IMR-90 (cell line): Measurements from ENCODE around the gene TEX14. TPM values are rescaled to one million over a fixed set of nuclear protein-coding genes. Genes with fewer than 3 reads are reported as not detected.
A peak's percentile ranks its signal among the peaks of the same experiment; 100 is the strongest.

Experiments
- ATAC-seq: fragments of 200-7000 bp; cut with Tn5 transposase; 2 replicates; pipeline ENCODE4 v1.9.1; 2020; ENCODE audit warnings: low read depth, mild to moderate bottlenecking, moderate library complexity
- BruUV-seq: library from RNA; stranded (reverse); fragments of 400-500 nt; replicated peaks from 2 replicates; lab custom pipeline; 2021; lab: Mats Ljungman, UMichigan
- CTCF ChIA-PET: fragments of 300-600 bp; formaldehyde crosslinking; extraction: SDS; loops from one replicate; lab custom pipeline; 2021; ENCODE audit warnings: antibody characterized with exemption; lab: Yijun Ruan, JAX
- POLR2A ChIA-PET: fragments of 300-600 bp; sonication (Branson Sonifier 250); formaldehyde crosslinking; loops from one replicate; lab custom pipeline; 2022; ENCODE audit warnings: antibody characterized with exemption; ENCODE audit not compliant: unreplicated experiment; lab: Charles Lee
- DNase-seq: peaks from one replicate; pipeline ENCODE4 v3.0.0; 2013
- H2AFZ ChIP-seq: replicated peaks from 2 replicates; pipeline ENCODE3; 2013; ENCODE audit warnings: low read length, mild to moderate bottlenecking; ENCODE audit not compliant: poor library complexity
- H2AK5ac ChIP-seq: 2 replicates; pipeline ENCODE4 v1.6.1; 2013; ENCODE audit warnings: low read depth, low read length, inconsistent platforms
- H2AK9ac ChIP-seq: replicated peaks from 2 replicates; pipeline ENCODE3; 2013; ENCODE audit warnings: mild to moderate bottlenecking, low read depth, low read length, moderate library complexity; ENCODE audit not compliant: poor library complexity
- H2BK120ac ChIP-seq: 2 replicates; pipeline ENCODE4 v1.6.1; 2013; ENCODE audit warnings: low read depth, low read length, inconsistent platforms
- H2BK15ac ChIP-seq: 3 replicates; pipeline ENCODE4 v1.6.1; 2013; ENCODE audit warnings: low read depth, low read length, inconsistent platforms
- H2BK20ac ChIP-seq: 2 replicates; pipeline ENCODE4 v1.6.1; 2013; ENCODE audit warnings: low read depth, mild to moderate bottlenecking, inconsistent platforms, low read length, moderate library complexity
- H2BK5ac ChIP-seq: 2 replicates; pipeline ENCODE4 v1.6.1; 2013; ENCODE audit warnings: mild to moderate bottlenecking, low read depth, low read length, inconsistent platforms; ENCODE audit not compliant: poor library complexity, severe bottlenecking
- H3K14ac ChIP-seq: replicated peaks from 2 replicates; pipeline ENCODE4 v1.6.1; 2013; ENCODE audit warnings: low read depth, low read length, inconsistent platforms
- H3K18ac ChIP-seq: 2 replicates; pipeline ENCODE4 v1.6.1; 2013; ENCODE audit warnings: low read depth, low read length, control low read depth
- H3K23ac ChIP-seq: 2 replicates; pipeline ENCODE4 v1.6.1; 2013; ENCODE audit warnings: low read depth, low read length, inconsistent platforms
- H3K27ac ChIP-seq: 2 replicates; pipeline ENCODE4 v1.5.1; 2013; ENCODE audit warnings: mild to moderate bottlenecking, control low read depth, low read length; ENCODE audit not compliant: insufficient read depth
- H3K27me3 ChIP-seq: 2 replicates; pipeline ENCODE4 v1.6.1; 2013; ENCODE audit warnings: low read length; ENCODE audit not compliant: control insufficient read depth, insufficient read depth
- H3K36me3 ChIP-seq: 2 replicates; pipeline ENCODE4 v1.6.1; 2013; ENCODE audit warnings: low read length, mixed read lengths; ENCODE audit not compliant: control insufficient read depth, insufficient read depth
- H3K4ac ChIP-seq: 2 replicates; pipeline ENCODE4 v1.6.1; 2013; ENCODE audit warnings: low read depth, low read length, inconsistent platforms
- H3K4me1 ChIP-seq: 2 replicates; pipeline ENCODE4 v1.6.1; 2013; ENCODE audit warnings: low read length, mixed read lengths; ENCODE audit not compliant: control insufficient read depth, insufficient read depth
- H3K4me2 ChIP-seq: 2 replicates; pipeline ENCODE4 v1.6.1; 2013; ENCODE audit warnings: low read depth, mild to moderate bottlenecking, control low read depth, low read length, moderate library complexity
- H3K4me3 ChIP-seq: 2 replicates; pipeline ENCODE4 v1.5.1; 2013; ENCODE audit warnings: low read depth, mild to moderate bottlenecking, control low read depth, low read length, moderate library complexity; ENCODE audit not compliant: insufficient read depth
- H3K56ac ChIP-seq: 2 replicates; pipeline ENCODE4 v1.6.1; 2013; ENCODE audit warnings: low read length, inconsistent platforms; ENCODE audit not compliant: insufficient read depth; ENCODE audit errors: extremely low read depth
- H3K79me1 ChIP-seq, 2 experiments: 2 replicates each; pipeline ENCODE4 v1.6.1; 2013; ENCODE audit warnings: low read length in 2 of 2, inconsistent platforms in 1 of 2, low read depth in 1 of 2
- H3K9ac ChIP-seq: 2 replicates; pipeline ENCODE4 v1.6.1; 2013; ENCODE audit warnings: low read depth, low read length, control low read depth
- H3K9me1 ChIP-seq: 2 replicates; pipeline ENCODE4 v1.6.1; 2013; ENCODE audit warnings: low read length, inconsistent platforms; ENCODE audit not compliant: insufficient read depth
- H3K9me3 ChIP-seq: 2 replicates; pipeline ENCODE4 v1.6.1; 2013; ENCODE audit warnings: low read length; ENCODE audit not compliant: control insufficient read depth, insufficient read depth
- H4K20me1 ChIP-seq: 2 replicates; pipeline ENCODE4 v1.6.1; 2013; ENCODE audit warnings: low read length, inconsistent platforms; ENCODE audit not compliant: insufficient read depth
- H4K5ac ChIP-seq: 2 replicates; pipeline ENCODE4 v1.6.1; 2013; ENCODE audit warnings: mild to moderate bottlenecking, low read depth, low read length, control low read depth
- H4K8ac ChIP-seq, 2 experiments: 2 replicates each; pipeline ENCODE4 v1.6.1; 2013; ENCODE audit warnings: low read depth in 2 of 2, low read length in 2 of 2, control low read depth in 1 of 2, inconsistent platforms in 1 of 2
- H4K91ac ChIP-seq: 2 replicates; pipeline ENCODE4 v1.6.1; 2013; ENCODE audit warnings: low read depth, low read length, inconsistent platforms; ENCODE audit not compliant: insufficient read depth
- BHLHE40 ChIP-seq: fragments of 150-350 bp; IDR thresholded peaks from 2 replicates; pipeline ENCODE4 v1.6.1; 2016; ENCODE audit warnings: mild to moderate bottlenecking, low read depth, low read length
- CEBPB ChIP-seq: IDR thresholded peaks from 2 replicates; pipeline ENCODE4 v1.6.1; 2012; ENCODE audit warnings: low read depth, low read length, improper control_type of control experiment
- CHD1 ChIP-seq: IDR thresholded peaks from 2 replicates; pipeline ENCODE4 v1.6.1; 2012; ENCODE audit warnings: low read depth, low read length, improper control_type of control experiment
- FOS ChIP-seq: fragments of 150-350 bp; IDR thresholded peaks from 2 replicates; pipeline ENCODE4 v1.6.1; 2016; ENCODE audit warnings: low read depth, low read length
- MAFK ChIP-seq: IDR thresholded peaks from 2 replicates; pipeline ENCODE4 v1.6.1; 2012; ENCODE audit warnings: low read depth, low read length, improper control_type of control experiment
- MAZ ChIP-seq: IDR thresholded peaks from 2 replicates; pipeline ENCODE4 v1.6.1; 2012; ENCODE audit warnings: low read depth, mild to moderate bottlenecking, low read length, improper control_type of control experiment, moderate library complexity, borderline replicate concordance
- MXI1 ChIP-seq: IDR thresholded peaks from 2 replicates; pipeline ENCODE4 v1.6.1; 2012; ENCODE audit warnings: low read depth, mild to moderate bottlenecking, low read length, moderate library complexity, borderline replicate concordance
- NFE2L2 ChIP-seq: fragments of 150-350 bp; IDR thresholded peaks from 2 replicates; pipeline ENCODE4 v1.6.1; 2016; ENCODE audit warnings: low read depth, mild to moderate bottlenecking, low read length
- RFX5 ChIP-seq: IDR thresholded peaks from 2 replicates; pipeline ENCODE4 v1.8.0; 2012; ENCODE audit warnings: low read depth, mild to moderate bottlenecking, low read length, moderate library complexity
- SMC3 ChIP-seq: fragments of 150-350 bp; IDR thresholded peaks from 2 replicates; pipeline ENCODE4 v1.6.1; 2016; ENCODE audit warnings: low read depth, mild to moderate bottlenecking, antibody characterized with exemption, low read length, moderate library complexity
- WGBS, 2 experiments: methylation state at CpG; one replicate each; pipeline versions ENCODE4 v1.1.5 to v1.1.7; 2013; ENCODE audit warnings: missing lambda C conversion rate in 2 of 2; ENCODE audit not compliant: insufficient read length in 1 of 2; ENCODE audit errors: extremely low coverage in 2 of 2; 5-methylcytosine and 5-hydroxymethylcytosine counted together
- dilution Hi-C: fragments of 300-500 bp; cut with HindIII; formaldehyde crosslinking; loops from one replicate; pipeline ENCODE4 v1.14.3; 2018; ENCODE audit warnings: low sequenced_read_pairs; ENCODE audit not compliant: unreplicated experiment
- in situ Hi-C: fragments of 300-500 bp; cut with MboI; formaldehyde crosslinking; loops from 3 replicates; pipeline ENCODE4 v1.14.3; 2019; ENCODE audit warnings: low sequenced_read_pairs, inconsistent platforms, mixed read lengths
- intact Hi-C: fragments of 100-400 bp; cut with micrococcal nuclease; formaldehyde crosslinking; loops from 2 replicates; pipeline ENCODE4 v1.10.0; 2022
- polyA plus RNA-seq, 3 experiments: library from polyadenylated mRNA; depleted of rRNA; stranded (reverse); fragments of >200 nt; gene quantifications; 2 replicates each; pipeline ENCODE4 v1.2.3, GENCODE V29; 2012; ENCODE audit warnings: low replicate concordance in 1 of 3
- total RNA-seq: library from RNA; depleted of rRNA; stranded (reverse); fragments of >200 nt; gene quantifications from 2 replicates; pipeline ENCODE4 v1.2.3, GENCODE V29; 2012
- TF ChIP-seq, protein P1 (sequence below): fragments of 150-350 bp; IDR thresholded peaks from 2 replicates; pipeline ENCODE4 v1.6.1; 2016; ENCODE audit warnings: low read depth, mild to moderate bottlenecking, low read length, moderate library complexity, borderline replicate concordance

Gene TEX14
- total and polyA plus RNA-seq, 2 of the 4 experiments (the other 2 are of a cell fraction) = not detected

DNA sequence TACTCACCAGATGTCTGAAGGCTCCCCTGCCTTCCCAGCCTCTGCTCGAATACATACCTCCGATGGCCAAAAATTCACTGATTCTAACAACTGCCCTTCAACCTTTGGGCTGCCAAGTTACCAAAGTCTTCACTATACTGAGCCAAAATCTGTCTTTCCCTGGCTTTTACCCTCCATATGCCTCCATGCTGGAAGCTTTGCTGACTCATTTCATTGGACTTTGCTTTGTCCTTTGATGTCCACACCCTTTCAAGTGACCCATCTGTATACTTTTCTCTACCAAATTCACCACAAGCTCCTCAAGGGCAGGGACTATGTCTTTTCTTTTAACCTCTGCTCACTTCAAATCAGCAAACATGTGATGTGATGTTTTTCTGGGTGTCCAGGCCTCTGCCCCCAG lies 156.4 kb downstream of the TEX14 start:
- no peak overlapping the region for H3K9ac ChIP-seq
- H2AK5ac ChIP-seq = no peak overlapping the region
- in situ Hi-C loops = no loop called here
- H2AFZ ChIP-seq = no peak overlapping the region
- DNase-seq (peak; percentile 22), ATAC-seq (no peak)
- no peak overlapping the region for H4K8ac ChIP-seq
- peaks cover 26% of the 10 kb centered on the region for H3K27me3 ChIP-seq
- H3K56ac ChIP-seq = no peak overlapping the region
- H3K4me3 ChIP-seq = no peak overlapping the region
- H2BK120ac ChIP-seq = no peak overlapping the region
- peaks cover 5% of the 10 kb centered on the region; the same call in 1 of the 2 replicates for H3K4me1 ChIP-seq
- no peak overlapping the region for H3K18ac ChIP-seq
- no peak overlapping the region for H2BK20ac ChIP-seq
- no peak overlapping the region for H2BK5ac ChIP-seq
- intact Hi-C loops = no loop called here
- POLR2A ChIA-PET = no interaction called here
- TF ChIP-seq MAFK (no peak), MAZ (no peak), RFX5 (no peak), SMC3 (no peak), BHLHE40 (no peak), FOS (no peak), CHD1 (no peak), CEBPB (no peak), MXI1 (no peak), NFE2L2 (no peak)
- TF ChIP-seq, protein P1, sequence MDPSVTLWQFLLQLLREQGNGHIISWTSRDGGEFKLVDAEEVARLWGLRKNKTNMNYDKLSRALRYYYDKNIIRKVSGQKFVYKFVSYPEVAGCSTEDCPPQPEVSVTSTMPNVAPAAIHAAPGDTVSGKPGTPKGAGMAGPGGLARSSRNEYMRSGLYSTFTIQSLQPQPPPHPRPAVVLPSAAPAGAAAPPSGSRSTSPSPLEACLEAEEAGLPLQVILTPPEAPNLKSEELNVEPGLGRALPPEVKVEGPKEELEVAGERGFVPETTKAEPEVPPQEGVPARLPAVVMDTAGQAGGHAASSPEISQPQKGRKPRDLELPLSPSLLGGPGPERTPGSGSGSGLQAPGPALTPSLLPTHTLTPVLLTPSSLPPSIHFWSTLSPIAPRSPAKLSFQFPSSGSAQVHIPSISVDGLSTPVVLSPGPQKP = no peak
- BruUV-seq = no TSS peak
- dilution Hi-C loops = no loop called here
- CTCF ChIA-PET = no interaction called here
- no peaks in the 10 kb centered on the region for H3K36me3 ChIP-seq
- no peaks in the 10 kb centered on the region for H3K79me1 ChIP-seq
- no peak overlapping the region for H3K4ac ChIP-seq
- H3K9me1 ChIP-seq = peaks cover 6% of the 10 kb centered on the region; the same call in 1 of the 2 replicates
- no peak overlapping the region for H2AK9ac ChIP-seq
- no peak overlapping the region for H3K23ac ChIP-seq
- no peaks in the 10 kb centered on the region for H3K9me3 ChIP-seq
- H3K14ac ChIP-seq = no peak overlapping the region
- H4K5ac ChIP-seq = no peak overlapping the region
- no peaks in the 10 kb centered on the region for H4K20me1 ChIP-seq
- whole genome bisulfite sequencing, 2 experiments = 89% methylated on average over 2 of the region's 2 CpGs; no CpG with 5 or more reads in 1 of the 2 experiments
- H3K4me2 ChIP-seq = no peak overlapping the region
- no peak overlapping the region for H3K27ac ChIP-seq
- H2BK15ac ChIP-seq = no peak overlapping the region
- no peak overlapping the region; the same call in 1 of the 2 replicates for H4K91ac ChIP-seq
